GM12878 (cell line): ENCODE measurements around the gene OR4B1. TPM values are rescaled to one million over a fixed set of nuclear protein-coding genes. Genes with fewer than 3 reads are reported as not detected.

Source experiments
- ATAC-seq: fragments of 200-7000 bp; cut with Tn5 transposase; 3 replicates; pipeline ENCODE4 v1.9.1; 2020; ENCODE audit warnings: mild to moderate bottlenecking, moderate library complexity
- BruUV-seq: library from RNA; stranded (reverse); fragments of 400-500 nt; replicated peaks from 2 replicates; lab custom pipeline; 2021; lab: Mats Ljungman, UMichigan
- CTCF ChIA-PET: fragments of 300-600 bp; sonication (Branson Sonifier 250); formaldehyde crosslinking; extraction: SDS; loops from one replicate; lab custom pipeline; 2021; ENCODE audit warnings: inconsistent platforms; lab: Yijun Ruan, JAX
- POLR2A ChIA-PET: fragments of 350-600 bp; formaldehyde crosslinking; extraction: SDS; loops from one replicate; lab custom pipeline; 2021; ENCODE audit warnings: inconsistent platforms; lab: Charles Lee
- RAD21 ChIA-PET: fragments of 300-600 bp; sonication (Branson Sonifier 250); formaldehyde crosslinking; loops from one replicate; lab custom pipeline; 2023; ENCODE audit warnings: antibody characterized with exemption; ENCODE audit not compliant: unreplicated experiment; lab: Charles Lee
- SMC1A ChIA-PET: fragments of 300-600 bp; sonication (Branson Sonifier 250); formaldehyde crosslinking; loops from one replicate; lab custom pipeline; 2023; ENCODE audit not compliant: unreplicated experiment, uncharacterized antibody; lab: Charles Lee
- DNase-seq: peaks from one replicate; pipeline ENCODE4 v3.0.0-alpha.2; 2011; ENCODE audit warnings: low read depth, low spot score
- FAIRE-seq: peaks from 3 replicates; lab custom pipeline; 2011; peaks lifted over from hg19 to GRCh38; lab: Jason Lieb, UNC
- H2AFZ ChIP-seq: 2 replicates; pipeline ENCODE4 v1.6.0; 2011; ENCODE audit warnings: low read depth, low read length, control low read depth; ENCODE audit not compliant: control insufficient read depth
- H3K27ac ChIP-seq: 2 replicates; pipeline ENCODE4 v1.5.1; 2011; ENCODE audit warnings: control low read depth; ENCODE audit not compliant: control insufficient read depth, insufficient read depth
- H3K27me3 ChIP-seq, 2 experiments: replicated peaks in 1 of 2; 2 replicates each; pipeline versions ENCODE4 v1.6.0 to v1.6.1; 2011; ENCODE audit warnings: low read length in 1 of 2; ENCODE audit not compliant: control insufficient read depth in 2 of 2, insufficient read depth in 2 of 2
- H3K36me3 ChIP-seq, 2 experiments: 2 replicates each; pipeline ENCODE4 v1.5.1; 2011; ENCODE audit warnings: low read length in 1 of 2; ENCODE audit not compliant: control insufficient read depth in 2 of 2, insufficient read depth in 2 of 2
- H3K4me1 ChIP-seq: 2 replicates; pipeline ENCODE4 v1.6.1; 2011; ENCODE audit warnings: mild to moderate bottlenecking, low read length, moderate library complexity, mixed read lengths; ENCODE audit not compliant: control insufficient read depth, insufficient read depth
- H3K4me2 ChIP-seq: 2 replicates; pipeline ENCODE4 v1.6.0; 2011; ENCODE audit warnings: control low read depth; ENCODE audit not compliant: control insufficient read depth, insufficient read depth
- H3K4me3 ChIP-seq: fragments of 200-600 bp; sonication (generic); 2 replicates; pipeline ENCODE4 v1.5.1; 2016
- H3K79me2 ChIP-seq: 2 replicates; pipeline ENCODE4 v1.6.0; 2011; ENCODE audit warnings: low read length; ENCODE audit not compliant: control insufficient read depth, insufficient read depth
- H3K9ac ChIP-seq: 2 replicates; pipeline ENCODE4 v1.8.0; 2011; ENCODE audit warnings: low read length, control low read depth, mixed read lengths; ENCODE audit not compliant: control insufficient read depth, insufficient read depth
- H3K9me3 ChIP-seq: replicated peaks from 3 replicates; pipeline ENCODE4 v1.5.1; 2011; ENCODE audit warnings: mild to moderate bottlenecking, low read length; ENCODE audit not compliant: control insufficient read depth, insufficient read depth
- H4K20me1 ChIP-seq: 2 replicates; pipeline ENCODE4 v1.6.0; 2011; ENCODE audit not compliant: control insufficient read depth, insufficient read depth
- BMI1 ChIP-seq: fragments of 450-650 bp; IDR thresholded peaks from 2 replicates; pipeline ENCODE4 v1.6.1; 2016; ENCODE audit warnings: mild to moderate bottlenecking, moderate library complexity, borderline replicate concordance
- ETV6 ChIP-seq, 2 experiments: fragments of 450-650 bp in 1 of 2; IDR thresholded peaks in 1 of 2; conservative IDR thresholded peaks in 1 of 2; 2 replicates each; pipeline ENCODE4 v1.6.1; 2014; ENCODE audit warnings: antibody characterized with exemption in 1 of 2, borderline replicate concordance in 1 of 2, low read depth in 1 of 2, mild to moderate bottlenecking in 1 of 2, moderate library complexity in 1 of 2
- GABPA ChIP-seq: IDR thresholded peaks from 2 replicates; pipeline ENCODE4 v1.6.1; 2014; ENCODE audit warnings: antibody characterized with exemption, low read depth, mild to moderate bottlenecking, inconsistent platforms
- GATAD2B ChIP-seq: fragments of 450-650 bp; conservative IDR thresholded peaks from 2 replicates; pipeline ENCODE4 v1.6.1; 2017; ENCODE audit warnings: low read depth, mild to moderate bottlenecking, moderate library complexity
- MEF2A ChIP-seq: IDR thresholded peaks from 2 replicates; pipeline ENCODE4 v1.6.1; 2011; ENCODE audit warnings: low read depth, mild to moderate bottlenecking, low read length, moderate library complexity; ENCODE audit not compliant: insufficient read depth
- POLR2AphosphoS5 ChIP-seq: IDR thresholded peaks from 2 replicates; pipeline ENCODE4 v1.6.1; 2011; ENCODE audit warnings: mild to moderate bottlenecking, low read length, inconsistent platforms
- SMAD5 ChIP-seq: IDR thresholded peaks from 2 replicates; pipeline ENCODE4 v1.6.1; 2016; ENCODE audit warnings: antibody characterized with exemption, low read depth
- SPI1 ChIP-seq: IDR thresholded peaks from 2 replicates; pipeline ENCODE4 v1.6.1; 2011; ENCODE audit warnings: low read depth, mild to moderate bottlenecking, low read length, moderate library complexity, borderline replicate concordance; ENCODE audit not compliant: insufficient read depth
- WGBS: methylation state at CpG from one replicate; pipeline ENCODE4 v1.1.6; 2016; ENCODE audit warnings: low lambda C conversion rate; ENCODE audit not compliant: insufficient replicate concordance, insufficient coverage; ENCODE audit errors: missing lambda C conversion rate; 5-methylcytosine and 5-hydroxymethylcytosine counted together
- in situ Hi-C: fragments of 300-500 bp; cut with MboI; formaldehyde crosslinking; loops from 9 replicates; pipeline ENCODE4 v1.14.3; 2018; ENCODE audit warnings: mixed read lengths
- intact Hi-C: fragments of 100-400 bp; cut with micrococcal nuclease; formaldehyde crosslinking; loops from one replicate; pipeline ENCODE4 v1.14.2; 2022; ENCODE audit not compliant: unreplicated experiment
- polyA plus RNA-seq, 11 experiments: library from polyadenylated mRNA; depleted of rRNA in 4 of 11; unstranded in 6 of 11; stranded (reverse) in 5 of 11; fragments of >200 nt; fragmentation: Nextera tagmentation in 4 of 11; fragmentation: Illumina TruSeq in 1 of 11; extraction: Ambion mirVana in 4 of 11; extraction: Trizol in 1 of 11; gene quantifications; 1 replicate in 1 of 11; 2 replicates in 10 of 11; pipeline versions ENCODE4 v1.2.1 to v1.2.3, GENCODE V29; 2011 to 2016; ENCODE audit warnings: inconsistent platforms in 2 of 11, missing spikeins in 2 of 11, low read depth in 1 of 11
- total RNA-seq, 4 experiments: library from RNA; depleted of rRNA in 3 of 4; stranded (reverse); fragments of >200 nt in 3 of 4; fragmentation: Illumina TruSeq in 1 of 4; extraction: Trizol in 1 of 4; gene quantifications; 2 replicates each; pipeline versions ENCODE4 v1.2.1 to v1.2.3, GENCODE V29; 2013 to 2021
- TF ChIP-seq, protein P1 (sequence below): IDR thresholded peaks from 2 replicates; pipeline ENCODE4 v1.6.1; 2012; ENCODE audit warnings: low read depth, low read length, improper control_type of control experiment

Gene OR4B1
- total and polyA plus RNA-seq, 10 of the 15 experiments (the other 5 are each of a cell fraction or from before 2014, with no cell fraction given), result not detected

DNA sequence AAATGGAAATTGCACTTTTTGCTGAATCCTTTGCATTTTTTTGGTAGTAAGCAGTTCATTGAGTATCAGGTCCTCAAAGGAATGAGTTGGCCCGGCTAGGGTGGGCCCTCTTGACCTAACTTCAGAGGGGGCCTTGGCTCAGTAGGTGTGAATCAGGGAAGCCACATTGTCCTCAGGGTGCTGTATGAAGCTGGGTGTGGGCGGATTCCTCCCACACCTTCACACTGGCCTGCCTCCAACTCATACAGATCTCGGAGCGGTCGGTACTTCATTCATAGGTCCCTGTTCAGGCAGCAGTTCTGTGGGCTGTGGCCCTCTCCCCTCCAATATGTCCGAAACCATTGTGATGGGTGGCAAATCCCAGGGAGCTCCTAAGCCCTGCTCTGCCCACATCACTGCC is 47.4 kb upstream of the OR4B1 start:
- intact Hi-C loops (no loop called here), in situ Hi-C loops (no loop called here)
- H3K4me2 ChIP-seq, result no peak overlapping the region
- TF ChIP-seq, protein P1, sequence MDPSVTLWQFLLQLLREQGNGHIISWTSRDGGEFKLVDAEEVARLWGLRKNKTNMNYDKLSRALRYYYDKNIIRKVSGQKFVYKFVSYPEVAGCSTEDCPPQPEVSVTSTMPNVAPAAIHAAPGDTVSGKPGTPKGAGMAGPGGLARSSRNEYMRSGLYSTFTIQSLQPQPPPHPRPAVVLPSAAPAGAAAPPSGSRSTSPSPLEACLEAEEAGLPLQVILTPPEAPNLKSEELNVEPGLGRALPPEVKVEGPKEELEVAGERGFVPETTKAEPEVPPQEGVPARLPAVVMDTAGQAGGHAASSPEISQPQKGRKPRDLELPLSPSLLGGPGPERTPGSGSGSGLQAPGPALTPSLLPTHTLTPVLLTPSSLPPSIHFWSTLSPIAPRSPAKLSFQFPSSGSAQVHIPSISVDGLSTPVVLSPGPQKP, result no peak
- TF ChIP-seq POLR2AphosphoS5, result no peak
- no peak for TF ChIP-seq ETV6 (conservative IDR thresholded peaks at IDR 0.05 in 1 of 2, IDR thresholded peaks at IDR 0.05 in 1 of 2; ENCODE audit: borderline replicate concordance in 1 of 2, low read depth in 1 of 2)
- TF ChIP-seq BMI1, result no peak
- no peak for TF ChIP-seq GATAD2B
- TF ChIP-seq GABPA, result no peak
- TF ChIP-seq SPI1, result no peak
- TF ChIP-seq MEF2A, result no peak
- TF ChIP-seq SMAD5, result no peak
- DNase-seq (no peak), FAIRE-seq (no peak), ATAC-seq (no peak)
- ChIA-PET CTCF (interaction anchor here (0.5 to 2.2 kb wide), 2 partner anchors 235 to 1217 kb away, joined by 4 to 6 read pairs; no protein-coding TSS in a partner anchor), RAD21 (no interaction called here), SMC1A (no interaction called here), POLR2A (no interaction called here)
- H4K20me1 ChIP-seq, result no peaks in the 10 kb centered on the region; the same call in 1 of the 2 replicates
- H3K9me3 ChIP-seq, result no peaks in the 10 kb centered on the region
- 32% methylated on average over 6 of the region's 6 CpGs for WGBS
- no peak overlapping the region for H3K4me3 ChIP-seq
- no peaks in the 10 kb centered on the region for H3K27me3 ChIP-seq
- no peak overlapping the region for H3K9ac ChIP-seq
- no peak overlapping the region for H2AFZ ChIP-seq
- no peak overlapping the region for H3K27ac ChIP-seq
- H3K36me3 ChIP-seq, result peaks cover 0 to under 1% of the 10 kb centered on the region in 2 experiments; a peak in 1 of 4 replicates
- BruUV-seq, result no TSS peak
- no peaks in the 10 kb centered on the region for H3K79me2 ChIP-seq
- H3K4me1 ChIP-seq, result peaks cover 4% of the 10 kb centered on the region; the same call in 1 of the 2 replicates
